Right lobe of liver (tissue), 6 donors: ENCODE results near the gene ASTN1. TPM values are rescaled to one million over a fixed set of nuclear protein-coding genes. Genes with fewer than 3 reads are reported as not detected.

Experiments used
- ATAC-seq, 4 donors: fragments of 200-7000 bp; cut with Tn5 transposase; one replicate each; pipeline ENCODE4 v1.9.1; 2020; ENCODE audit warnings: mild to moderate bottlenecking in 4 of 4, moderate library complexity in 4 of 4
- DNase-seq, 3 donors: peaks; one replicate each; pipeline ENCODE4 v3.0.0-alpha.2; 2020
- H3K27ac ChIP-seq, 3 donors: fragments of 200-600 bp; one replicate each; pipeline ENCODE4 v1.8.0; 2022
- H3K27me3 ChIP-seq, 2 donors: fragments of 200-600 bp; one replicate each; pipeline ENCODE4 v1.8.0; 2022
- H3K36me3 ChIP-seq, 4 donors: fragments of 200-600 bp; sonication (generic) in 1 of 4; one replicate each; pipeline versions ENCODE4 v1.5.1 to v1.8.0; 2017 to 2022; ENCODE audit warnings: control low read depth in 1 of 4
- H3K4me1 ChIP-seq, 4 donors: fragments of 200-600 bp; sonication (generic) in 1 of 4; one replicate each; pipeline versions ENCODE4 v1.5.1 to v1.8.0; 2017 to 2022; ENCODE audit warnings: control low read depth in 1 of 4
- H3K4me3 ChIP-seq, 3 donors: fragments of 200-600 bp; one replicate each; pipeline ENCODE4 v1.8.0; 2022
- H3K9me3 ChIP-seq, 4 donors: fragments of 200-600 bp; sonication (generic) in 1 of 4; one replicate each; pipeline versions ENCODE4 v1.5.1 to v1.8.0; 2017 to 2022; ENCODE audit warnings: control low read depth in 1 of 4
- CTCF ChIP-seq, 4 donors: fragments of 200-600 bp in 3 of 4; fragments of 450-650 bp in 1 of 4; IDR thresholded peaks; one replicate each; pipeline versions ENCODE4 v1.5.1 to v1.8.0; 2016 to 2022; ENCODE audit warnings: antibody characterized with exemption in 4 of 4, mild to moderate bottlenecking in 2 of 4
- POLR2A ChIP-seq: fragments of 450-650 bp; IDR thresholded peaks from one replicate; pipeline ENCODE4 v1.6.1; 2017; ENCODE audit warnings: antibody characterized with exemption, mild to moderate bottlenecking
- WGBS: methylation state at CpG from one replicate; pipeline ENCODE4 v1.1.6; 2018; ENCODE audit warnings: low coverage, low lambda C conversion rate; ENCODE audit not compliant: insufficient coverage; ENCODE audit errors: missing lambda C conversion rate; 5-methylcytosine and 5-hydroxymethylcytosine counted together
- intact Hi-C, 2 donors: fragments of 100-400 bp; cut with DNase I; formaldehyde crosslinking; loops; one replicate each; pipeline versions ENCODE4 v1.11.2 to v1.14.1; 2022
- total RNA-seq, 6 experiments: library from RNA; depleted of rRNA in 2 of 6; stranded (reverse); fragments of >200 nt in 2 of 6; fragmentation: NEBNext Ultra II Directional in 3 of 6; extraction: Animal tissue kit (Norgen Biotek cat#: 25700) in 3 of 6; gene quantifications; one replicate each; pipeline versions ENCODE4 v1.1.0 to v1.2.4, GENCODE V29; 2016 to 2023
- donor health status: DM: no; HTN: yes; CAD: no.
- donor health status: DM: no; HTN: no; CAD: no.
- donor health status: DM: no; HTN: no; CAD: no.
- donor health status: DM: no; HTN: yes; CAD: no.
- donor health status: DM: no; HTN: yes; CAD: no.

ASTN1 gene
- total RNA-seq, 6 experiments from 2014 or later, result 0.06 to 0.78 (median 0.18) TPM

DNA sequence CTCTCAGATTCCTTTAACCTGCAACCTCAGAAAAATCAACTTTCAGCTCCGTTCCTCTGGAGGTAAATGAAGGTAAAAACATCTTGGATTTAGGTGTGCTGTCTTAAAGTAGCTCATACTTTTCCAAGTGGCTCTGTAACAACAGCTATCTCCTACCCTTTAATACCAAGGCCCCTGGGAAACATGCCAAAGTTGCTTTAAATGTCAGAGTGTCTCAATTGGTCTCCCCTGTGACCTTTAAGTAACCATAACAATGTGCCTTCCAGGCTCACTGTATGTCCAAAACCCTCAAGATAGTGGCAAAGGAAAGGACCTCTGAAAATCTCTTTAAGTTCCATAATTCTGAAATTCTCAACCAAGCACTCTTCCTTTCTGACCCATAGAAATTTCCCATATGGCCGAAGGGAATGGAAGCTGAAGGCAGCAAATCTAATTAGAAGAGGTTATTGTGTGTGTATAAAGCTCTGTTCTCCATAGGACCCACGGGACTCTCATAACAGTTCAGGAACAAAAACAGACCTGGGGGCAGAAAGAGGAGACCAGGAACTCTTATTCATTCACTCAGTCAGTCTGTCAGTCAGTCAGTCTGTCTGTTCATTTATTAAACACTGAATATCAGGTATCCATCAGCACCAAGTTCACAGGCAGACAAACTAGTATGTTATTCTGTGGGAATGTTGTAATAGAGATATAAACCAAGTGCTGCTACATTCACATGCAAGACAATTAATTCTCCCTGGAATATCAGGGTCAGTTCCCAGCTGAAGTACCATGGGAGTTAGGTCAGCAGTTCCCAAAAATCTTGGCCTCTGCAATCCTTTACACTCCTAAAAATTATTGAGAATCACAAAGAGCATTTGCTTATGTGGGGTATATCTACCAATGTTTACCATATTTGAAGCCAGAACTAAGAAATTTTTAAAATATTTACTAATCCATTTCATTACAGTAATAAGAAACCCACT, 19.1 kb downstream of the ASTN1 start:
- Histone ChIP-seq H3K4me3 (no peak overlapping the region), H3K36me3 (no peaks in the 10 kb centered on the region), H3K27ac (no peak overlapping the region), H3K4me1 (no peaks in the 10 kb centered on the region), H3K27me3 (no peaks in the 10 kb centered on the region), H3K9me3 (no peaks in the 10 kb centered on the region)
- 31% methylated on average over 2 of the region's 3 CpGs for WGBS
- no peak for ATAC-seq
- no peak for TF ChIP-seq CTCF (IDR thresholded peaks at IDR 0.05)
- TF ChIP-seq POLR2A, result no peak
- intact Hi-C loops, result no loop called here
- no peak for DNase-seq

GRCh38 chr1:177142791-177143271, 21.7 kb downstream of the ASTN1 start:
- intact Hi-C loops, result no loop called here
- 63% methylated on average over 4 of the region's 4 CpGs for WGBS

GRCh38 chr1:177142010-177142409, 22.5 kb downstream of the ASTN1 start:
- WGBS, result 30% methylated on average over 1 of the region's 1 CpG
- intact Hi-C loops, result no loop called here
- Histone ChIP-seq H3K27me3 (no peaks in the 10 kb centered on the region), H3K27ac (no peak overlapping the region), H3K36me3 (no peaks in the 10 kb centered on the region), H3K4me3 (no peak overlapping the region), H3K9me3 (no peaks in the 10 kb centered on the region), H3K4me1 (no peaks in the 10 kb centered on the region)
- ATAC-seq (no peak), DNase-seq (no peak)
- TF ChIP-seq POLR2A, result no peak
- TF ChIP-seq CTCF (IDR thresholded peaks at IDR 0.05), result no peak

More at GRCh38 chr1:177142791-177143271, 21.7 kb downstream of the ASTN1 start:
- H3K27ac ChIP-seq, result no peak overlapping the region
- H3K4me3 ChIP-seq, result no peak overlapping the region
- H3K9me3 ChIP-seq, result no peaks in the 10 kb centered on the region
- DNase-seq (no peak), ATAC-seq (no peak)
- TF ChIP-seq POLR2A (no peak), CTCF (IDR thresholded peaks at IDR 0.05) (no peak)
- no peaks in the 10 kb centered on the region for H3K27me3 ChIP-seq
- H3K36me3 ChIP-seq, result no peaks in the 10 kb centered on the region
- no peaks in the 10 kb centered on the region for H3K4me1 ChIP-seq

DNA sequence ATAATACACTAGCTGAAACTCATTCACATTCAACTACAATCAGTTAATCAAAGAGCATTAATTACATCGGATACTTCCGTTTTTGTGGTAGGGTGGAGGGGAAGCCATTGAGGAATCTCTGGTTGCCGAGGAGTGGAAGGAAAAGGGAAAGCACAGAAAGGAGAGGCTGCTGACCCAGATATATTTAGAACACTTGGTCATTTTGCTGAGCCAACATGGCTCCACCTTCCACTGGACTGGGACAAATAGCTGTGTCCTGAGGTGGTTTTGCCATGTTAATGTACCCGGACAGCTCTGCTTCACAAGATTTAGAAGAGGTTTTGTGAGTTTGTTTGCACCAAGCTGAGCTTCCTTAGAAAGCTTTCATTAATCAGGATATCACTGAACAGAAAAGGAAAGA, 26.2 kb downstream of the ASTN1 start:
- Histone ChIP-seq H3K9me3 (no peaks in the 10 kb centered on the region), H3K27ac (no peak overlapping the region), H3K36me3 (no peaks in the 10 kb centered on the region), H3K4me1 (no peaks in the 10 kb centered on the region), H3K4me3 (no peak overlapping the region), H3K27me3 (no peaks in the 10 kb centered on the region)
- no peak for ATAC-seq
- 77% methylated on average over 4 of the region's 4 CpGs for WGBS
- intact Hi-C loops, result no loop called here
- DNase-seq, result no peak
- TF ChIP-seq POLR2A (no peak), CTCF (IDR thresholded peaks at IDR 0.05) (no peak)
